Measurements from ENCODE around the gene CCL24.
"Not testable (repeated sequence)": the region's sequence is repeated elsewhere in the genome, so short reads cannot be mapped to it uniquely, and the experiment has no call there.

Gene CCL24

DNA sequence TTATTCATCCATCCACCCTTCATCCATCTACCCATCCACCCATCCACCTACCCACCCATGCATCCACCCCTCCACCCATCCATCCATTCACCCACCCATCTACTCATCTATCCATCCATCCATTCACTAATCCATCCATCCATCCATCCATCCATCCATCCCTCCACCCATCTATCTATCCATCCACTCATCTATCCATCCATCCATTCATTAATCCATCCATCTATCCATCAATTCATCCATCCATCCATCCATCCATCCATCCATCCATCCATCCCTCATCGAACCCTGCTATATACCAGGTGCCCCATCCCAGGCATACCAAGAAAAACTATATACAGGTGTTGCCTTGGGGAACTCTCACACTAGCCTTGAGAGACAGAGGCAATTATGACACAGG lies 7.1 kb upstream of the CCL24 start:
- no peak for DNase-seq (ENCODE audit: low read depth in 1 of 2, low spot score in 1 of 2)

DNA sequence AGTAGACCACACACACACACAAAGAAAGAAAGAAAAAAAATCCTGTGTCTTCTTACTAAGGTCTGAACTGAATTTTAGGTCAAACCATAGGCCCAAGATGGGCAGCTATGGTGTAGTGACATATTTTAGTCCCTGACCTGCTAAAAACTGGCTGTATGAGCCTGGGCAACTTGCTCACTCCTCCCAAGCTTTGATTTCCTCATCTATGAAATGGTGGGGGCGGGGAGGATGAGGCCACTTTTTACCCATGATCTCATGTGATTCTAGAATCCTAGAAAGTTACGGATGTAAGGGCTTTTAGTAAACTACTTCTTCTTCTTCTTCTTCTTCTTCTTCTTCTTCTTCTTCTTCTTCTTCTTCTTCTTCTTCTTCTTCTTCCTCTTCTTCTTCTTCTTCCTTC lies 6.1 kb upstream of the CCL24 start:
- DNase-seq (ENCODE audit: low read depth in 1 of 2, low spot score in 1 of 2): no peak

DNA sequence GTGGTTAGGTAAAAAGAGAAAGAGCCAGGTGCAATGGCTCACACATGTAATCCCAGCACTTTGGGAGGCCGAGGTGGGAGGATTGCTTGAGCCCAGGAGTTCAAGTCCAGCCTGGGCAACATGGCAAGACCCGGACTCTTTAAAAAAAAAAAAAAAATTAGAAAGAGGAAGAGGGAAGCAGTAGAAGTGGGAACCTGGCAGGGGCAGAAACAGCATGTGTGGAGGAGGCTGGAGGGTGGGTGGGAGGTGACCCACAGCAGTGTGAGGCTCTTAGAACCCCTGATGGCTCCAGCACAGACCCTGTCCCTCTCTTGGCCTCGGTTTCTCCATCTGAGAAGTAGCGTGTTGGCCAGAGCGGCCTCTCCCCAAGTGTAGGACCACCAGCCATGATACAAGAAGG lies 4.9 kb upstream of the CCL24 start:
- no peak for DNase-seq (ENCODE audit: low read depth in 1 of 2, low spot score in 1 of 2)

DNA sequence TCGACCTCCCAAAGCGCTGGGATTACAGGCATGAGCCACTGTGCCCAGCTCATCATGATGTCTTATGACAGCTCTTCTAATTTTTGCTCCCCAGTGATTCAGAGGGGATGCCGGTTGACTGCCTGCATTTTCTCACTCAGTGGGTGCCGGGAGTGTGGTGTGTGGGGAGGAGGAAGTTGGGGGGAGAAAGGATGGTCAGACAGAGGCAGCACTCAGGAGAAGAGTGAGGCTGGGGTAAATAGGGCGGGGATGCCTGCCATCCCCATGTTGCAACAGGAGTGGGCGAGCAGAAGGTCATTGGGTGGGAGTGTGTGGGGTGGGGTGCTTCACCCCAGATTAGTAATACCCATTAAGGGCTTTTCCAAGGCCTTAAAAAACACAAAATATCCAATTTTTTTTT lies 3.5 kb upstream of the CCL24 start:
- no peak for DNase-seq (ENCODE audit: low read depth in 1 of 2, low spot score in 1 of 2)

DNA sequence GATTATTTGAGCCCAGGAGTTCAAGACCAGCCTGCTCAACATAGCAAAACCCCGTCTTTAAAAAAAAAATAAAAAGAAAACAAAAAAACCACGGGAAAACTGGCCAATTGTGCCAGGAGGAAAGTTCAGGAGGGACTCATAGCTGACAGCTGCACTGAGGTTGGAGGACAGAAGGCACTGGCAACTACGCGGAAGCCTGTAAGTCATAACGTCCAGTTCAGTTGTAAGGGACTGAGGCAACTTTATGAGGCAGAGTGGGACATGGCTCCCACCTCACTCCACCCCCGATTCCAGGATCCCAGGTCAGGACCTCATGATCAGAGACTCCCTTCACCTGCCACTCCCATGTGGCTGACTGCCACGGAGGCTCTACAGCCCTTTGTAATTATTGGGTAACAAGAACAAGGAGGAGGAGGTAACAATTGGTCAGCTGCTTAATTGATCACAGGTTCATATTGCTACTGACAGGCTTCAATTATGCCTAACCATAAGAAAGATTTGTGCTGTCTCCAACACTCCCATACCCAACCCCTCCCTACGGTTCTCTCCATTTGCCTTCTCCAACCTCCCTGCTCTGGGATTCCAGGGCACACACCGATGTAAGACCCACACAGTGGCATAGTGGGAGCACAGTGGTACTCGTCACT lies 1.9 kb upstream of the CCL24 start:
- DNase-seq (ENCODE audit: low read depth in 1 of 2, low spot score in 1 of 2): no peak

DNA sequence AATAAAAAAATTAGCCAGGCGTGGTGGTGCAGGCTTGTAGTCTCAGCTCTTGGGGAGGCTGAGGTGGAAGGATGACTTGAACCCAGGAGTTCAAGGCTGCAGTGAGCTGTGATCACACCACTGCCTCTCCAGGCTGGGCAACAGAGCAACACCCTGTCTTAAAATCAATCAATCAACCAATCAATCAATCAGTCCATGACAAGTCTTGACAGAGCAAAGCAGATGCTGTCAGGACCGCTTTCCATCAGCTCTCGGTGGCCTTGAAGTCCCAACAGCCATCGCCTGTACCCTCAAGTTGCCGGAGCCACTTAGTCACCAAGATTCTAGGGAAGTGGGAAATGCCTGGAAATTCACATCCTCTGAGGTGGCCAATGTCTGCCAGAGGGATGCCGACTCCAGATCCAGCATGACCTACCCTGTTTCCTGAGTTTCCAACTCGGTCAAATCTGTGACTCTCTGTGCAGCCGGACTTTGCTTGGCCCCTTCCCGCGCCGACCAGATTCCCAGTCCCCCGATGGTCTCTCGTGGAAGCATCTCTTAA lies 871 bp upstream of the CCL24 start:
- no peak for DNase-seq (ENCODE audit: low read depth in 1 of 2, low spot score in 1 of 2)

DNA sequence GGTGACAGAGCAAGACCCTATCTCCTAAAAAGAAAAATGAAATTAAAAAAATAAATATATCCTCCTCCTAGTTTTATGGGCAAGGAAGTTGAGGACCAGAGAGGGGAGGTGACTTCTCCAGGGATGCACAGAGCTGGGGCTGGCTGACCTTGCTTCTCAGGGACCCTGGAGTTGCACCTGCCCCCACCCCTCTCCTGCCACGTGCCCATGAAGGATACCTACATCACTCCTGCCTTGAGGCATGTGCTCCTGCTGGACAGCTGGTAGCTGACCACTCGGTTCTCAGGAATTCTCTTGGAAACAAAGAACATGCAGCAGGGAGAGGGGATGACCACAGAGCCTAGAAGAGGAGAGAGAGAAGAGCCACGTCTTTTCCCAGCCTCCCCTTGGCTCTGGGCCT lies 522 bp downstream of the CCL24 start:
- no peak for DNase-seq (ENCODE audit: low read depth in 1 of 2, low spot score in 1 of 2)

DNA sequence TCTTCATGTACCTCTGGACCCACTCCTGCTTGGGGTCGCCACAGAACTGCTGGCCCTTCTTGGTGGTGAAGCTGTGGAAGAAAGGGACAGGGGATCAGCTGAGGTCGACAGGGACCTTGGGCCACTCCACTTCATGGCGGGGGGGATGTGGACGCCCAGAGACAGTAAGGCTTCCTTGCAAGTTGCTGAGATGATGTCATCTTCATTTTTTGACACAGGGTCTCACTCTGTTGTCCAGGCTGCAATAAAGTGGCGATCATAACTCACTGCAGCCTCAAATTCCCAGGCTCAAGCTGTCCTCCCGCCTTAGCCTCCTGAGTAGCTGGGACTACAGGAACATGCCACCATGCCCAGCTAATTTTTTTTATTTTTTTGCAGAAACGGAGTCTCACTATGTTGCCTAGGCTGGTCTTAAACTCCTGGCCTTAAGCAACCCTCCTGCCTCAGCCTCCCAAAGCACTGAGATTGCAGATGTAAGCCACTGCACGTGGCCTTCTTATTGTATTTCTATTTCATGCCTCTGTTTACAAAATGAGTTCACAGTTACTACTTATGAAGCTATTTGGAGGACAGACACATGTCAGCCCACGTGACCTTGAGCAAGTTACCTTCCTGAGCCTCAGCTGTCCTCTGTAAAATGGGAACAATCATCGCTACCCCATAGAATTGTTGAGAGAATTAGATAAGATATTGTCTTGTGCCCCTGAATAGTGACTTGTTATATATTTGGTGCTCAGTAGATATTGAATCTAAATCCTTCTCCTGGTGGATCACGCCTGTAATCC lies 1.5 kb downstream of the CCL24 start:
- no peak for DNase-seq (ENCODE audit: low read depth in 1 of 2, low spot score in 1 of 2)

DNA sequence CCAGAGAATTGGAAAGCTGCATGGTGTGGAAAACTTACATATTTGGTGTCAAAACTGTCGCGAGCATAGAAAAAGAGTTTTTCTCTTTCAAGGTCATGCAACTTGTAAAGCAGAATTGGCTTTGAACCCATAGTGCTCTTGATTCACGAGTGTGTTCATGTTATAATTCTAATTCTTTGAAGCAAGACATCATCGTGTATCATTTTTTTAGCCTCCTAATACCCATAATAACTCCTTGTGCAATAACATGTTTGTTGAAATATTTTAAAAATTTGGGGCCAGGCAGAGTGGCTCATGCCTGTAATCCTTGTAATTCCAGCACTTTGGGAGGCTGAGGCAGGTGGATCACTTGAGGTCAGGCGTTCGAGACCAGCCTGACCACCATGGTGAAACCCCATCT lies 4.2 kb downstream of the CCL24 start:
- DNase-seq (ENCODE audit: low read depth in 1 of 2, low spot score in 1 of 2): no peak

DNA sequence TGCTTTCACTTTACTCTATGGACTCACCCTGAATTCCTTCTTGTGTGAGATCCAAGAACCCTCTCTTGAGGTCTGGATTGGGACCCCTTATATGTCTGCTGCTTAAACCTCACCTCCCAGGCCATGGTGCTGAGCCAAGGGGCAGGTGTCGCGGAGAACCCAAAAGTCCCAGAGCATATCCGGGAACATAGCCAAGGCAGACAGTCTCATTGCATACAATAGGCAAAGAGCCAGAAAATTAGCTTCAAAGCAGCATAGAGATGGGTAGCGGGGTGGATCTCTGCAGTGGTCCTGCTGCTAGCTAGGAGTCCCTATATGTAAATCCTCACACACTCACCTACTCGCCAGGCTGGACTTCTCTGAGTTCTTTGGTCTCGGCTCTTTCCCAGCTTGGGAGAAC lies 5.5 kb downstream of the CCL24 start:
- DNase-seq (ENCODE audit: low read depth in 1 of 2, low spot score in 1 of 2): no peak

DNA sequence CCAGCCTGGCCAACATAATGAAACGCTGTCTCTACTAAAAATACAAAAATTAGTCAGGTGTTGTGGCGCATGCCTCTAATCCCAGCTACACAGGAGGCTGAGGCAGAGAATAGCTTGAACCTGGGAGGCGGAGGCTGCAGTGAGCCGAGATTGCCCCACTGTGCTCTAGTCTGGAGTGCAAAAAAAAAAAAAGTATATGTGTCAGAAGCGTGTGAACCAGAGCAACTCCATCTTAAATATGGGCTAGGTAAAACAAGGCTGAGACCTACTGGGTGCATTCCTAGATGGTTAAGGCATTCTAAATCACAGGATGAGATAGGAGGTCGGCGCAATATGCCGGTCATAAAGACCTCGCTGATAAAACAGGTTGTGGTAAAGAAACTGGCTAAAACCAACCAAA lies 6.2 kb downstream of the CCL24 start:
- no peak for DNase-seq (ENCODE audit: low read depth in 1 of 2, low spot score in 1 of 2)

DNA sequence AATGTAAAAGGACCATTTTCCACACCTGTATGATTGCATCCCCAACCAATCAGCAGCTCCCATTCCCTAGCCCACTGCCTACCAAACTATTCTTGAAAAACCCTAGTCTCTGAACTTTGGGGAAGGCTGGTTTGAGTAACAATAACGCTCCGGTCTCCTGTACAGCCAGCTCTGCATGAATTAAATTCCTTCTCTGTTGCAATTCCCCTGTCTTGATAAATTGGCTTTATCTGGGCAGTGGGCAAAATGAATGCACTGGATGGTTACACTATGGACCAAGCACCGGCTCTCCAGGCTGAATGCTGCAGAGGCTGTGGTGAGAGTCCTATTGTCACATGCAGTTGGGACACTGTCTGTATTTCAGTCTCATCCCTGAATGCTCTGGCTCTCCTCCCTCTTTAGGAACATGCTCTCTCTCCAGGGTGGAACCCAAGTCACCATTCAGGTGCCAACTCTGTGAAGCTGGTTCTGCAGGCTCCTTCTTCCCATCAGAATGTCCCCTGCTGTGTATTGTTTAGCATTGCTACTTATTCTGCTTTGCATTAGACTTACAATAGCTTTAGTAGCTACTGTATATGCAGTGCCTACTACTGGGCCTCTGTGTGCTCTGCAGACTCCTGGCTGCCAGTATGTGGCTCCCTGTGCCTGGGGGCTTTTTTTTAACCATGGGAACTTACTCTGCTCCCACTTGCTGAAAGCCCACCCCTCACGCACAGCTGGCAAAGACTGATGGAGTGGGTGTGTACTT lies 6.9 kb downstream of the CCL24 start:
- DNase-seq (ENCODE audit: low read depth in 1 of 2, low spot score in 1 of 2): no peak

DNA sequence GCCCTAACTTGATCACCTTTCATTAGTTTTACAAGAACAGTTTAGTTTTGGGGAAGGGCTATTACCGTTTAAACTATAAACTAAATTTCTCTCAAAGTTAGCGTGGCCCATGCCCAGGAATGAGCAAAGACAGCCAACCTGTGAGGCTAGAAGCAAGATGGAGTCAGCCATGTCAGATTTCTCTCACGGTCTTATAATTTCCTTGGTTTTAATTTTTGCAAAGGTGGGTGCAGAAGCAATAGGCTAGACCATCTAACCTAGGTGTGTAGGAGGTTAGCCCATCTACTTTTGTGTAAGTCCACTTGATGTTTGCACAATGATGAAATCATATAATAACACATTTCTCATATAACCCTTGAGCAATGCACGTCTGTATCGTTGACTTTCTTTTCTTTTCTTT lies 8.9 kb downstream of the CCL24 start:
- DNase-seq (ENCODE audit: low read depth in 1 of 2, low spot score in 1 of 2): no peak

DNA sequence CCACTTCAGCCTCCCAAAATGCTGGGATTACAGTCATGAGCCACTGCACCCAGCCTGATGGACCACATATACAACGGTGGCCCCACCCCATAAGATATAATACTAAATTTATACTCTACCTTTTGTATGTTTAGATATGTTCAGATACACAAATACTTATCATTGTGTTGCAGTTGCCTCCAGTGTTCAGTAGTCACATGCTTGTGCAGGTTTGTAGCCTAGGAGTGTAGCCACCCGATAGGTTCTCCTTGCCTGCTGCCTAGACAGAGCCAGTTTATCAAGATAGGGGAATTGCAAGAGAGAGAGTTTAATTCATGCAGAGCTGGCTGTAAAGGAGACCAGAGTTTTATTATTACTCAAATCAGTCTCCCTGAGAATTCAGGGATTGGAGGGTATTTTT lies 9.6 kb downstream of the CCL24 start:
- no peak for DNase-seq (ENCODE audit: low read depth in 1 of 2, low spot score in 1 of 2)

DNA sequence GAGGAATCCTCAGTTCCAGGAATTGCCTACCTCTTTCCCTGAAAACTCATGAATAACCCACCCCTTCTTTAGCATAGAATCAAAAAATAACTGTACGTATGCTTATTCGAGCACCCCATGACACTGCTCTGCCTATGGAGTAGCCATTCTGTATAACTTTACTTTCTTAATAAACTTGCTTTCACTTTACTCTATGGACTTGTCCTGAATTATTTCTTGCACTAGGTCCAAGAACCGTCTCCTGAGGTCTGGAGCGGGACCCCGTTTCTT lies 11.1 kb downstream of the CCL24 start:
- DNase-seq (ENCODE audit: low read depth in 1 of 2, low spot score in 1 of 2): no peak

DNA sequence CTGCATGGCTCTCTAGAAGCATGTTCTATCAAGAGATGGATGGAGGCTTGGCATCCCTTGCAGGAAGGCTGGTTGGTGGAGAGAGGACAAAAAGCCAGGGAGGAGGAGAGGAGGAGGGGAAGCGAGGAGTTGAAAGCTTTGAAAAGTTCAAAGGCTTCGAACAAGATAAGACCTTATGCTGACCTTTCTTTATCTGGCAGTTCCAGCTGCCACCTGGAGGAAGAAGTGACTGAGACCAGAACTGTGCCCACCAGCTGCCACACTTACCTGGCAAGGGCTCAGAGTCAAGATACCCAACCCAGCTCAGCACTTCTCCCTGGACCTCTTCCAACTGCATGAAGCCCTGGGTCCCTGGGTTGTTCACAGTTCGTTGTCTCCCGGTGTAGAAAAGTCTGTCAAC lies 14.8 kb downstream of the CCL24 start:
- no peak for DNase-seq (ENCODE audit: low read depth in 1 of 2, low spot score in 1 of 2)

DNA sequence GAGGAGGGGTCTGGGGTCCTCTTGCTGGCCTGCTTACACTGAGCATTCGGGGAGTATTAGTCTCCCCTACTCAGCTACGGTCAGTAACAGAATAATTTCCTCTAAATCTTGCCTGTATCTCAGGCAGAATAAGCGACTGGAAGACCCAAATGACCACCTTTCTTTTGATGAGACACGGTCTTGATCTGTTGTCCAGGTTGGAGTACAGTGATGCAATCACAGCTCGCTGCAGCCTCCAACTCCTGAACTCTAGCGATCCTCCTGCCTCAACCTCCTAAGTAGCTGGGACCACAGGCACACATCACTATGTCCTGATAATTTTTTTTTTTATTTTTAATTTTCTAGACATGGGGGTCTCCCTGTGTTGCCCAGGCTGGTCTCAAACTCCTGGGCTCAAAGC lies 17.2 kb downstream of the CCL24 start:
- DNase-seq (ENCODE audit: low read depth in 1 of 2, low spot score in 1 of 2): no peak

DNA sequence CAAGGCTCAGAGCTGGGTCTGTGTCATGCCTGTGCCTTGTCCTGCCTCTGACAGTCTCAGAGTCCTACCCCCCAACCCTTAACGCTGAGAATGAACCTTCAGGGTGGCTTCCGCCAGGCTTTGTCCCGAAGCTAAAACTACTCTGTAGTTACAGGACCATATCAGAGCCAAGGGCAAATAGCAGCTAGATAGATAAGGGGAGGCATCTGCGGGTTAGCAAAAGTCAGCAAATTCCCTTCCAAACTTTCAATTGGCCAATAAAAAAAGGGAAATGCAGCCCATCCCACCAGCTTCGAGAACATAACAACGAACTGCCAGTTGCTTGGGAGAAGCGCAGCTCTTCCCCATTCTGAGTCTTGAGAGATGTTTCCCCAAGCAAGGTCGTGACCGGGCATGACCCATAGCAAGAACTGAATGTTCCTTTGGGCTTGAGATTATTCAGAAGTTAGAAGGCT lies 17.7 kb downstream of the CCL24 start:
- DNase-seq (ENCODE audit: low read depth in 1 of 2, low spot score in 1 of 2): no peak

DNA sequence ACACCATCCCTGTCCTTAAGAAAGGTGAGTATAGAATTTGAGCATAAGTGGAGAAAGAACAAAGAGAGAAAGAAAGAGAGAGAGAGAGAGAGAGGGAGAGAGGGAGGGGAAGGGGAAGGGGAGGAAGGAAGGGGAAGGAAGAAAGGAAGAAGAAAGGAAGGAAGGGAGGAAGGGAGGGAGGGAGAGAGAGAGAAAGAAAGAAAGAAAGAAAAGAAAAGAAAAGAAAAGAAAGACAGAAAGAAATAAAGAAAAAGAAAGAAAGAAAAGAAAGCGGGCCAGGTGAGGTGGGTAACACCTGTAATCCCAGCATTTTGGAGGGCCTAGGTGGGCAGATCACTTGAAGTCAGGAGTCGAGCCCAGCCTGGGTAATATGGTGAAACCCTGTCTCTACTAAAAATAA lies 19.9 kb downstream of the CCL24 start:
- DNase-seq (ENCODE audit: low read depth in 1 of 2, low spot score in 1 of 2): no peak

DNA sequence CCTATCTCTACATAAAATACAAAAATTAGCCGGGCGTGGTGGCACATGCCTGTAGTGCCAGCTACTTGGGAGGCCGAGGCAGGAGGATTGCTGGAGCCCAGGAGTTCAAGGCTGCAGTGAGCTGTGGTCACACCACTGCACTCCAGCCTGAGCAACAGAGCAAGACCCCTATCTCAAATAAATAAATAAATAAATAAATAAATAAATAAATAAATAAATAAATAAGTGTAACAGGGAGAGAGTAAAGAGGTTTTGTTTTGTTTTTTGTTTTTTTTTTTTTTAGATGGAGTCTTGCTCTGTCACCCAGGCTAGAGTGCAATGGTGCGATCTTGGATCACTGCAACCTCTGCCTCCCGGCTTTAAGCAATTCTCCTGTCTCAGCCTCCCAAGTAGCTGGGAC lies 21.0 kb downstream of the CCL24 start:
- DNase-seq (ENCODE audit: low read depth in 1 of 2, low spot score in 1 of 2): not testable (repeated sequence)

DNA sequence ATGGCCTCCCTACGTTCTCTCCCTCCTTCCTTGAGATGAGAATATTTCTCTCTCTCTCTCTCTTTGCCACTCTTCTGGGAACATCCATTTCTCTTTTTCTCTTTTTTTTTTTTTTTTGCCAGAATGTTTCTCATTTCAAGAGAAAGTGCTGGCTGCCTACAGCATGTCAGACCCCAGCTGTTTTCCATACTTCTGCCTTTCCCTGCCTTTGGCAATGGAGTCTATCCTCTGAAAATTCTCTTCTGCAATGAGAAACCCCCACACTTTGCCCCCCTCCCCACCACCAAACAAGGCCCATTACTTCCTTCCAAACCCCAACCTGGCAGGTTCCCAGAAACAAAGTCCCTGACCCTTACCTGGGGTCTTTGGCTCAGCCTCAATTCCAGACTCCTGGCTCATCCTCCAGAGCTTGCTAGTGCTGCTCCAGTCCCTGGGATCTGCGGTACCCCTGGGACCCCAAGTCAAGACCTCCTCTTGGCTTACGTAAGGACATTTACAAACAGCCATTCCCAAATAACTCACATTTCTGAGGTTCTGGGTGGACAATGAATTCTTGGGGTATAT lies 24.2 kb downstream of the CCL24 start:
- DNase-seq (ENCODE audit: low read depth in 1 of 2, low spot score in 1 of 2): no peak

All from activated T-helper 1 cell treated with anti-CD3 and anti-CD28 coated beads, Interleukin-2, amount 50 U/mL, for 16 hours (primary cell).